Neutrophil (primary cell): ENCODE results near the gene CHST10.

ENCODE experiments used
- H3K27ac ChIP-seq: fragments of 200-600 bp; sonication (generic); 2 replicates; pipeline ENCODE4 v1.5.1; 2016; ENCODE audit warnings: mild to moderate bottlenecking, moderate library complexity
- H3K27me3 ChIP-seq: fragments of 200-600 bp; sonication (generic); 2 replicates; pipeline ENCODE4 v1.6.0; 2016; ENCODE audit warnings: mild to moderate bottlenecking
- H3K36me3 ChIP-seq: fragments of 200-600 bp; sonication (generic); 2 replicates; pipeline ENCODE4 v1.5.1; 2017
- H3K4me1 ChIP-seq, 2 experiments: fragments of 200-600 bp in 1 of 2; sonication (generic) in 1 of 2; 1 replicate in 1 of 2; 2 replicates in 1 of 2; pipeline versions ENCODE4 v1.5.1 to v1.6.1; 2013 to 2016; ENCODE audit warnings: low read depth in 1 of 2, low read length in 1 of 2, mild to moderate bottlenecking in 1 of 2, moderate library complexity in 1 of 2; ENCODE audit not compliant: control insufficient read depth in 1 of 2, insufficient read depth in 1 of 2
- H3K4me3 ChIP-seq, 2 experiments: fragments of 200-600 bp in 1 of 2; sonication (generic) in 1 of 2; 1 replicate in 1 of 2; 2 replicates in 1 of 2; pipeline ENCODE4 v1.5.1; 2013 to 2016; ENCODE audit warnings: low read depth in 1 of 2, low read length in 1 of 2, mild to moderate bottlenecking in 1 of 2, moderate library complexity in 1 of 2
- H3K9me3 ChIP-seq: fragments of 200-600 bp; sonication (generic); 2 replicates; pipeline ENCODE4 v1.5.1; 2016
- CTCF ChIP-seq: fragments of 200-600 bp; sonication (generic); IDR thresholded peaks from 2 replicates; pipeline ENCODE4 v1.5.1; 2016; ENCODE audit warnings: antibody characterized with exemption

The CHST10 gene

GRCh38 chr2:100409461-100409860 is 8.0 kb downstream of the CHST10 start:
- H3K9me3 ChIP-seq, result no peaks in the 10 kb centered on the region
- H3K27me3 ChIP-seq, result peaks cover 1% of the 10 kb centered on the region
- no peaks in the 10 kb centered on the region for H3K36me3 ChIP-seq
- H3K27ac ChIP-seq, result no peak overlapping the region
- H3K4me1 ChIP-seq, result no peaks in the 10 kb centered on the region
- no peak overlapping the region for H3K4me3 ChIP-seq
- TF ChIP-seq CTCF, result no peak

- Histone ChIP-seq H3K9me3 (no peaks in the 10 kb centered on the region), H3K36me3 (no peaks in the 10 kb centered on the region), H3K27ac (no peak overlapping the region), H3K4me3 (no peak overlapping the region), H3K4me1 (no peaks in the 10 kb centered on the region), H3K27me3 (no peaks in the 10 kb centered on the region)
- no peak for TF ChIP-seq CTCF
Observed at GRCh38 chr2:100408941-100409340, 8.5 kb downstream of the CHST10 start.

- Histone ChIP-seq H3K4me1 (no peaks in the 10 kb centered on the region), H3K36me3 (no peaks in the 10 kb centered on the region), H3K27ac (no peak overlapping the region), H3K27me3 (no peaks in the 10 kb centered on the region), H3K9me3 (no peaks in the 10 kb centered on the region), H3K4me3 (no peak overlapping the region)
- TF ChIP-seq CTCF, result no peak
Observed at GRCh38 chr2:100408104-100408503, 9.4 kb downstream of the CHST10 start.

GRCh38 chr2:100407563-100407962 is 9.9 kb downstream of the CHST10 start:
- H3K4me1 ChIP-seq, result no peaks in the 10 kb centered on the region
- no peaks in the 10 kb centered on the region for H3K9me3 ChIP-seq
- no peak overlapping the region for H3K27ac ChIP-seq
- no peak overlapping the region for H3K4me3 ChIP-seq
- no peaks in the 10 kb centered on the region for H3K27me3 ChIP-seq
- no peak for TF ChIP-seq CTCF
- no peaks in the 10 kb centered on the region for H3K36me3 ChIP-seq

GRCh38 chr2:100407073-100407472 is 10.4 kb downstream of the CHST10 start:
- Histone ChIP-seq H3K4me1 (no peaks in the 10 kb centered on the region), H3K4me3 (no peak overlapping the region), H3K9me3 (no peaks in the 10 kb centered on the region), H3K36me3 (no peaks in the 10 kb centered on the region), H3K27me3 (no peaks in the 10 kb centered on the region), H3K27ac (no peak overlapping the region)
- TF ChIP-seq CTCF, result no peak

GRCh38 chr2:100406120-100406508 is 11.4 kb downstream of the CHST10 start:
- H3K27me3 ChIP-seq, result no peaks in the 10 kb centered on the region
- H3K4me1 ChIP-seq, result no peaks in the 10 kb centered on the region
- no peaks in the 10 kb centered on the region for H3K36me3 ChIP-seq
- H3K27ac ChIP-seq, result no peak overlapping the region
- no peaks in the 10 kb centered on the region for H3K9me3 ChIP-seq
- TF ChIP-seq CTCF, result no peak
- no peak overlapping the region for H3K4me3 ChIP-seq
